ENCODE data around the gene AIP. TPM values are rescaled to one million over a fixed set of nuclear protein-coding genes. Genes with fewer than 3 reads are reported as not detected.
"Not testable (repeated sequence)": the region's sequence is repeated elsewhere in the genome, so short reads cannot be mapped to it uniquely, and the experiment has no call there.

The AIP gene
- total RNA-seq, 1 donor, result 38.4 TPM

DNA sequence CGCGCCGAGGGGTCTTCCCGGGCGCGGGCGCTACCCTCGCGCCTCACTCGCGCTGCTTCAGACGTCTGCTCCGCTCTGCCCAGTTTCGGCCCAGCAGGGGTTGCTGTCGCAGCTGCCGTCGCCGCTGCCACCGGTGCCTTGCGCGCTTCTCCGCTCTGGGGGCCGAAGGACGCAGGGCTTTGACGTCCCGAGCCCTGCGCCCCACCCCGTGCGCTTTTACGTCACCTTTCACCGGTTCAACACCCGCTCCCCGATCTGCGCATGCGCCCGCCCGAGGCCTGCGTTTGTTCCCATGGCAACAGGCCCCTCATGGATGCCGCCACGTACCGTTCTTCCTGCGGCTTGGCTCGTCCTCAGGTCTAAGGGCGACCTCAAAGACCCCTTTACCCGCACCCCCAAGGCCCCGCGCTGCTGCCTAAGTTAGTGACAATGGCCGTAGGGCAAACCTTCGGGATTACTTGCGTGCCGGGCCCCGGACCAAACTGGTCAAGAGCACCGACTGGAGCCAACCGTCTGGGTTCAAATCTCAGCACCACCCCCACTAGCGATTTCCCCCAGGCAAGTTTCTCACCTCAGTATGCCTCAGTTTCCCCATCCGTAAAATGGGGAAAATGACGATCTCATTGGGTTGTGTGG lies 25.8 kb downstream of the AIP start:
- peak; percentile 95 for DNase-seq (ENCODE audit: low read depth)
- H3K4me3 ChIP-seq (ENCODE audit: low read depth, low read length), result peak overlapping the region; percentile 87
- TF ChIP-seq CTCF (IDR thresholded peaks at IDR 0.05; ENCODE audit: insufficient read depth, low read length), result no peak

- no peak for DNase-seq (ENCODE audit: low read depth)
These were observed 27.2 kb downstream of the AIP start for GRCh38 chr11:67510023-67510345.

GRCh38 chr11:67511558-67511957 lies 28.7 kb downstream of the AIP start:
- not testable (repeated sequence) for H3K4me3 ChIP-seq (ENCODE audit: low read depth, low read length); DNase-seq (ENCODE audit: low read depth)

More at GRCh38 chr11:67510023-67510345, 27.2 kb downstream of the AIP start:
- no peak for TF ChIP-seq CTCF (IDR thresholded peaks at IDR 0.05; ENCODE audit: insufficient read depth, low read length)
- no peak overlapping the region for H3K4me3 ChIP-seq (ENCODE audit: low read depth, low read length)

DNA sequence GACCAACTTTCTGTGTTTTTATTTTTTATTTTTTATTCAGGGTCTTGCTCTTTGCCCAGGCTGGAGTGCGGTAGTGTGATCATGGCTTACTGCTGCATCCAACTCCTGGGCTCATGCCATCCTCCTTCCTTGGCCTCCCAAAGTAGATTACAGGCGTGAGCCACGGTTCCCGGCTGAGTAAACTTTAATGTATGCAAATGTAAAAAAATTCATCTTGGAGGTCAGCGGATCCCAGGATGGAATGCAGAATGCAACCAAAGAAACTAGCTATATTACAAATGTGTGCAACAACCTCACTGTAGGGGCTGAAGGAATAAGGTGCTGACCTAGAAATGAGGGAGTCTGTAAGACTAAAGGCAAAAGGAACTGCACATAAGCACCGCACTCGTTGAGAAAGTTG lies 31.3 kb downstream of the AIP start:
- DNase-seq (ENCODE audit: low read depth), result no peak
- no peak overlapping the region for H3K4me3 ChIP-seq (ENCODE audit: low read depth, low read length)
- TF ChIP-seq CTCF (IDR thresholded peaks at IDR 0.05; ENCODE audit: insufficient read depth, low read length), result no peak

GRCh38 chr11:67516806-67517205 lies 34.0 kb downstream of the AIP start:
- H3K4me3 ChIP-seq (ENCODE audit: low read depth, low read length), result no peak overlapping the region
- no peak for DNase-seq (ENCODE audit: low read depth)
- no peak for TF ChIP-seq CTCF (IDR thresholded peaks at IDR 0.05; ENCODE audit: insufficient read depth, low read length)

DNA sequence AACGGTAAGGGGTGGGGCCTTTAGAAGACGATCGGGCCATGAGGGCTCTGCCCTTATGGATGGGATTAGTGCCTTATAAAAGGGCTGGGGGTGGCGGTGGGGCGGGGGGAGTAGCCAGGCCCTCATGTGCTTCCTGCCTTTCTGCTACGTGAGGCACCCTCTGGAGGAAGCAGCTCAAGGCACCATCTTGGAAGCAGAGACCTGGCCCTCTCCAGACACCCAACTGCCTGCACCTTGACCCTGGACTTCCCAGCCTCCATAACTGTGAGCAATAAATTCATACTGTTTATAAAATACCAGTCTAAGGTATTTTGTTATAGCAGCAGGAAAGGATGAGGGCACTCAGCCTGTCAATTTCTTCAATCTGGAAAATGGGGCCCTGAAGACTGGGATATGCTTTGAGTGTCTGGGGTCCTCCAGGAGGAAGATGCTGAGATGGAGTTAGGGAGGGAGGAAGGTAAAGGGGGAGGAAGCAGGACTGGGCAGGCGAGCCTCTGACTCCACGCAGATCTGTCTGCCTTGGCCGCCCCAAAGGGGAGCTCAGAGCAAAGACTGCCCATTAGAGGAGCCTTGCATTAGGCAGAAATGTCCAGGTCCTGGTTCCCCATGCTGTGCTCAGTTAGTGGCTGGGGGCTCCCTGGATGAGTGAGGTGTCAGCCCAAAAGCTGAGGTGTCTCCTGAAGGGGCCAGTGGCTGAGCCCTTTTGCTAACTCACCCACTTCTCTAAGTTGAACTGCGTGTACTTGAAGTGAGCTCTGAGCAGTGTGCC lies 35.1 kb downstream of the AIP start:
- H3K4me3 ChIP-seq (ENCODE audit: low read depth, low read length), result no peak overlapping the region
- DNase-seq (ENCODE audit: low read depth), result no peak
- TF ChIP-seq CTCF (IDR thresholded peaks at IDR 0.05; ENCODE audit: insufficient read depth, low read length), result no peak

- H3K4me3 ChIP-seq (ENCODE audit: low read depth, low read length), result no peak overlapping the region
- no peak for TF ChIP-seq CTCF (IDR thresholded peaks at IDR 0.05; ENCODE audit: insufficient read depth, low read length)
- DNase-seq (ENCODE audit: low read depth), result no peak
These were observed 36.9 kb downstream of the AIP start for GRCh38 chr11:67519726-67520125.

Data from fibroblast of the aortic adventitia (primary cell).